Neural cell (in vitro differentiated cells): ENCODE results near the gene NANOS3. TPM values are rescaled to one million over a fixed set of nuclear protein-coding genes. Genes with fewer than 3 reads are reported as not detected.

Experiments
- H2AFZ ChIP-seq: fragments of 200-600, 300-800 bp; sonication (generic), shearing (Covaris generic); 2 replicates; pipeline ENCODE4 v1.6.0; 2014; ENCODE audit warnings: low read depth, mild to moderate bottlenecking, antibody characterized with exemption, low read length, moderate library complexity
- H3F3A ChIP-seq: fragments of 200-600 bp; shearing (Covaris generic); 2 replicates; pipeline ENCODE4 v1.6.1; 2016; ENCODE audit warnings: mild to moderate bottlenecking, moderate library complexity, mixed read lengths, antibody characterized with exemption, low read length; ENCODE audit not compliant: insufficient read depth, poor library complexity, severe bottlenecking
- H3K27ac ChIP-seq: fragments of 200-600, 300-800 bp; sonication (generic), shearing (Covaris generic); 2 replicates; pipeline ENCODE4 v1.5.1; 2014; ENCODE audit warnings: mild to moderate bottlenecking, low read length, moderate library complexity
- H3K27me3 ChIP-seq: fragments of 300-800, 200-600 bp; sonication (generic), shearing (Covaris generic); 2 replicates; pipeline ENCODE4 v1.6.0; 2014; ENCODE audit warnings: mild to moderate bottlenecking, low read depth, low read length, moderate library complexity; ENCODE audit not compliant: insufficient read depth
- H3K36me3 ChIP-seq: fragments of 300-800, 200-600 bp; sonication (generic), shearing (Covaris generic); 2 replicates; pipeline ENCODE4 v1.5.1; 2014; ENCODE audit warnings: mild to moderate bottlenecking, antibody characterized with exemption, low read length, moderate library complexity; ENCODE audit not compliant: insufficient read depth
- H3K4me2 ChIP-seq: fragments of 300-800, 200-600 bp; sonication (generic), shearing (Covaris generic); 2 replicates; pipeline ENCODE4 v1.6.0; 2014; ENCODE audit warnings: mild to moderate bottlenecking, low read length
- H3K4me3 ChIP-seq: fragments of 300-800, 200-600 bp; sonication (generic), shearing (Covaris generic); 2 replicates; pipeline ENCODE4 v1.5.1; 2014; ENCODE audit warnings: mild to moderate bottlenecking, low read length, moderate library complexity
- H3K79me2 ChIP-seq: fragments of 200-600 bp; shearing (Covaris generic); replicated peaks from 2 replicates; pipeline ENCODE4 v1.6.0; 2014; ENCODE audit warnings: mild to moderate bottlenecking, low read length, moderate library complexity; ENCODE audit not compliant: insufficient read depth
- H3K9ac ChIP-seq: fragments of 300-800, 200-600 bp; sonication (generic), shearing (Covaris generic); 2 replicates; pipeline ENCODE4 v1.6.1; 2016; ENCODE audit warnings: mild to moderate bottlenecking, low read length, mixed read lengths
- H3K9me2 ChIP-seq: fragments of 200-600 bp; shearing (Covaris generic); 2 replicates; pipeline ENCODE4 v1.6.1; 2016; ENCODE audit warnings: mild to moderate bottlenecking, low read length, mixed read lengths; ENCODE audit not compliant: insufficient read depth
- H3K9me3 ChIP-seq: fragments of 200-600, 300-800 bp; sonication (generic), shearing (Covaris generic); 2 replicates; pipeline ENCODE4 v1.6.1; 2016; ENCODE audit warnings: mild to moderate bottlenecking, mixed run types, low read length, moderate library complexity, mixed read lengths
- H4K20me1 ChIP-seq: fragments of 200-600 bp; shearing (Covaris generic); 2 replicates; pipeline ENCODE4 v1.6.1; 2016; ENCODE audit warnings: mild to moderate bottlenecking, mixed run types; ENCODE audit not compliant: insufficient read depth
- EP300 ChIP-seq: fragments of 450-650 bp; conservative IDR thresholded peaks from 2 replicates; pipeline ENCODE4 v1.6.1; 2014; ENCODE audit warnings: antibody characterized with exemption, mild to moderate bottlenecking, moderate library complexity; ENCODE audit not compliant: poor library complexity, severe bottlenecking
- EZH2 ChIP-seq: fragments of 200-600, 300-800 bp; shearing (Covaris generic), sonication (generic); IDR thresholded peaks from 2 replicates; pipeline ENCODE4 v1.6.1; 2014; ENCODE audit warnings: antibody characterized with exemption, low read length, borderline replicate concordance, mild to moderate bottlenecking; ENCODE audit not compliant: insufficient read depth, poor library complexity, severe bottlenecking
- MXI1 ChIP-seq: fragments of 450-650 bp; conservative IDR thresholded peaks from 2 replicates; pipeline ENCODE4 v1.6.1; 2014; ENCODE audit warnings: antibody characterized with exemption, mild to moderate bottlenecking; ENCODE audit not compliant: poor library complexity, severe bottlenecking
- POLR2AphosphoS5 ChIP-seq: IDR thresholded peaks from 2 replicates; pipeline ENCODE4 v1.6.1; 2012
- RAD21 ChIP-seq: fragments of 450-650 bp; conservative IDR thresholded peaks from 2 replicates; pipeline ENCODE4 v1.6.1; 2014; ENCODE audit warnings: antibody characterized with exemption, mild to moderate bottlenecking, moderate library complexity
- REST ChIP-seq: IDR thresholded peaks from 2 replicates; pipeline ENCODE4 v1.6.1; 2012; ENCODE audit warnings: borderline replicate concordance
- SMC3 ChIP-seq: fragments of 450-650 bp; conservative IDR thresholded peaks from 2 replicates; pipeline ENCODE4 v1.6.1; 2014; ENCODE audit warnings: antibody characterized with exemption, mild to moderate bottlenecking, moderate library complexity; ENCODE audit not compliant: poor library complexity
- TAF1 ChIP-seq: IDR thresholded peaks from 2 replicates; pipeline ENCODE4 v1.6.1; 2012; ENCODE audit warnings: low read depth
- polyA plus RNA-seq: library from polyadenylated mRNA; depleted of rRNA; stranded (reverse); fragments of >200 nt; gene quantifications from 2 replicates; pipeline ENCODE4 v1.2.3, GENCODE V29; 2014

NANOS3 gene
- polyA plus RNA-seq, 1 donor from 2014 or later = 3.2 TPM

- H3K4me2 ChIP-seq = no peak overlapping the region
- no peaks in the 10 kb centered on the region for H3K9me3 ChIP-seq
- no peaks in the 10 kb centered on the region for H3K36me3 ChIP-seq
- no peak overlapping the region for H3K9ac ChIP-seq
- no peaks in the 10 kb centered on the region for H4K20me1 ChIP-seq
- H3K27me3 ChIP-seq = no peaks in the 10 kb centered on the region
- no peaks in the 10 kb centered on the region for H3K79me2 ChIP-seq
- H3K9me2 ChIP-seq = no peaks in the 10 kb centered on the region
- TF ChIP-seq POLR2AphosphoS5 (no peak), EP300 (no peak)
- H3K4me3 ChIP-seq = no peak overlapping the region
- H3K27ac ChIP-seq = no peak overlapping the region
- no peaks in the 10 kb centered on the region for H3F3A ChIP-seq
- no peak overlapping the region for H2AFZ ChIP-seq
Observed at GRCh38 chr19:13873834-13874515, 3.0 kb upstream of the NANOS3 start.

GRCh38 chr19:13875824-13876223, 1.1 kb upstream of the NANOS3 start:
- Histone ChIP-seq H3K4me3 (no peak overlapping the region), H3F3A (no peaks in the 10 kb centered on the region), H3K4me2 (no peak overlapping the region), H3K9me3 (no peaks in the 10 kb centered on the region), H3K27ac (no peak overlapping the region), H3K79me2 (no peaks in the 10 kb centered on the region), H4K20me1 (no peaks in the 10 kb centered on the region), H3K36me3 (no peaks in the 10 kb centered on the region), H2AFZ (no peak overlapping the region), H3K9ac (no peak overlapping the region), H3K27me3 (no peaks in the 10 kb centered on the region), H3K9me2 (no peaks in the 10 kb centered on the region)
- no peak for TF ChIP-seq TAF1
- TF ChIP-seq SMC3 = no peak
- no peak for TF ChIP-seq RAD21
- no peak for TF ChIP-seq REST
- no peak for TF ChIP-seq POLR2AphosphoS5
- no peak for TF ChIP-seq EZH2
- TF ChIP-seq MXI1 = no peak

GRCh38 chr19:13877303-13877702, 369 bp downstream of the NANOS3 start:
- Histone ChIP-seq H3K36me3 (no peaks in the 10 kb centered on the region), H3K79me2 (no peaks in the 10 kb centered on the region), H3K9me3 (no peaks in the 10 kb centered on the region), H3K27me3 (no peaks in the 10 kb centered on the region), H3K9ac (no peak overlapping the region), H3K9me2 (no peaks in the 10 kb centered on the region), H2AFZ (no peak overlapping the region), H3F3A (no peaks in the 10 kb centered on the region), H3K4me3 (no peak overlapping the region), H4K20me1 (no peaks in the 10 kb centered on the region), H3K4me2 (no peak overlapping the region), H3K27ac (no peak overlapping the region)
- no peak for TF ChIP-seq RAD21
